GM18870 (cell line): ENCODE results near the gene F12.
A peak's percentile ranks its signal among the peaks of the same experiment; 100 is the strongest.

Experiments used
- ATAC-seq: cut with Tn5 transposase; IDR thresholded peaks from one replicate; pipeline ENCODE4 v1.9.1; 2021; ENCODE audit warnings: moderate library complexity; ENCODE audit not compliant: unreplicated experiment

The F12 gene

GRCh38 chr5:177357459-177358351 is 51.7 kb downstream of the F12 start, which contains the start of gene RGS14:
TSS of gene RGS14 (plus strand) at chr5:177357924. CDS start at chr5:177358025, 101 bp downstream.
- peak; percentile 87 for ATAC-seq

- ATAC-seq: no peak
Measured at GRCh38 chr5:177357146-177357458, 52.3 kb downstream of the F12 start.

GRCh38 chr5:177356746-177357145 is 52.6 kb downstream of the F12 start:
- ATAC-seq: no peak

GRCh38 chr5:177355868-177356168 is 53.5 kb downstream of the F12 start:
- no peak for ATAC-seq

- ATAC-seq: no peak
Measured at GRCh38 chr5:177355162-177355867, 54.0 kb downstream of the F12 start.

DNA sequence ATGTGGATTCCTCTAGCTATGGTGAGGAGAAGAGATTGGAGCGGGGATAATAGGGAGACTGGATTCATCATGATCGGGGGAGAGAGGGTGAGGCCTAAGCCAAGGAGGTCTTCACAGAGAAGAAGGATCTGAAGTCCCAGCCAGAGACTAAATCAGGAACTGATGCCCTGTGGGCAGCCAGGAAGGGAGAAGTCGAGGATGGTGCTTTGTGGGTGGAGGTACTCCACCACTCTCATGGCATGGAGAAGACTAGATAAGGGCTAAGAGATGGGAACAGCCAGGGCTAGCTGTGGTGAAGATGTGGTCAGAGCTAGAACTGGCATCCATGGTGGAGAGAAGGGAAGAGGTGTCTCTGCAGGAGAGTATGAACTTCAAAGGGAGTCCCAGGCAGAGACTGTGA is 54.7 kb downstream of the F12 start:
- no peak for ATAC-seq

GRCh38 chr5:177354256-177354655 is 55.1 kb downstream of the F12 start:
- no peak for ATAC-seq

- no peak for ATAC-seq
Measured at GRCh38 chr5:177353093-177353492, 56.3 kb downstream of the F12 start.
